Mononuclear cell (primary cell): ENCODE results near the gene AQP6. TPM values are rescaled to one million over a fixed set of nuclear protein-coding genes. Genes with fewer than 3 reads are reported as not detected.
"Not testable (repeated sequence)": the region's sequence is repeated elsewhere in the genome, so short reads cannot be mapped to it uniquely, and the experiment has no call there.

Source experiments
- H3K27me3 ChIP-seq: 2 replicates; pipeline ENCODE4 v1.6.0; 2011; ENCODE audit warnings: low read length, control low read depth; ENCODE audit not compliant: insufficient read depth
- H3K4me1 ChIP-seq: 2 replicates; pipeline ENCODE4 v1.5.1; 2011; ENCODE audit warnings: mild to moderate bottlenecking, low read length, control low read depth; ENCODE audit not compliant: insufficient read depth
- H3K4me3 ChIP-seq: 2 replicates; pipeline ENCODE4 v1.5.1; 2011; ENCODE audit warnings: mild to moderate bottlenecking, low read length, moderate library complexity
- H3K9me3 ChIP-seq: 2 replicates; pipeline ENCODE4 v1.5.1; 2011; ENCODE audit warnings: low read depth, mild to moderate bottlenecking, control low read depth, low read length
- total RNA-seq: library from RNA; depleted of rRNA; stranded (reverse); fragments of >200 nt; gene quantifications from one replicate; pipeline ENCODE4 v1.2.3, GENCODE V29; 2012

The AQP6 gene
- total RNA-seq, 1 donor, result not detected

DNA sequence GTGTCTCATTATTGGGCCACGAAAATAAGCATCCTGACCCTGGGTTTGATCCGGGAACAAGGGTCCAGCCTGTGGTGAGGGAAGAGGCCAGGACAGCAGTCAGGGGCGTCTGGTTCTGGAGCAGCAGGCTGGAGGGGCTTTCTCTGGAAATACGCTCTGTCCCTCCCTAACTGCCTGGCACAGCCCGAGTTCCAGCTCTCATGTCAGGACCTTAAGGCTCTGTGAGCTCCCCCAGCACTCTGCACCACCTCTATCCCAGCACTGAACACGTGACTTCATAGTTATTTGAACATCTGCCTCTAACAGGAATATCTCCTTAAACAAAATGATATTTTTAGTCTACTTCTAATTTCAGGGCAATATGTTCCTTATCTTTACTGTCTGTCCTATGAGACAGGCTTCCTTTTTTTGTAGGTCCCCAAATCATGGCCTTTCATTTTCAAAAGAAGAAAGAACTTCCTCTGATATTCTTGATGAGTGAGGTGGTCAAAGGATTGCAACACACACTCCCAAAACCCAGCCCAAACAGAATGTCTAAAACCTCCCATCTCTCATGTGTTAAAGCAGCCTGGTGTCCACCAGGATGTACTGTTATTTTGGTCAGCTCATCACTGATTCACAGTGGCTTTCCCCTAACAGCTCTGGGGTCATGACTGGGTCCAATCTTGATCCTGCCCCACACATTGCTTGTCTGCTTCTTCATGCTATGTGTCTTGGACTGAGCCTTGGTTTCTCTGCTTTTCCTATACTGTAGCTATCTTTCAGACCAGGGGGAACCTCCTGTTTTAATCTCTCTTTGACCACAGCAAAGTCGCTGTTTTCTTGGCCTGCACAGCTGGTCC is 9.7 kb downstream of the AQP6 start:
- no peak overlapping the region for H3K4me3 ChIP-seq
- no peaks in the 10 kb centered on the region for H3K9me3 ChIP-seq
- H3K27me3 ChIP-seq, result no peaks in the 10 kb centered on the region
- H3K4me1 ChIP-seq, result peaks cover 48% of the 10 kb centered on the region

GRCh38 chr12:49983892-49984291 is 11.1 kb downstream of the AQP6 start:
- Histone ChIP-seq H3K4me1 (peaks cover 62% of the 10 kb centered on the region), H3K27me3 (no peaks in the 10 kb centered on the region), H3K9me3 (no peaks in the 10 kb centered on the region), H3K4me3 (no peak overlapping the region)

DNA sequence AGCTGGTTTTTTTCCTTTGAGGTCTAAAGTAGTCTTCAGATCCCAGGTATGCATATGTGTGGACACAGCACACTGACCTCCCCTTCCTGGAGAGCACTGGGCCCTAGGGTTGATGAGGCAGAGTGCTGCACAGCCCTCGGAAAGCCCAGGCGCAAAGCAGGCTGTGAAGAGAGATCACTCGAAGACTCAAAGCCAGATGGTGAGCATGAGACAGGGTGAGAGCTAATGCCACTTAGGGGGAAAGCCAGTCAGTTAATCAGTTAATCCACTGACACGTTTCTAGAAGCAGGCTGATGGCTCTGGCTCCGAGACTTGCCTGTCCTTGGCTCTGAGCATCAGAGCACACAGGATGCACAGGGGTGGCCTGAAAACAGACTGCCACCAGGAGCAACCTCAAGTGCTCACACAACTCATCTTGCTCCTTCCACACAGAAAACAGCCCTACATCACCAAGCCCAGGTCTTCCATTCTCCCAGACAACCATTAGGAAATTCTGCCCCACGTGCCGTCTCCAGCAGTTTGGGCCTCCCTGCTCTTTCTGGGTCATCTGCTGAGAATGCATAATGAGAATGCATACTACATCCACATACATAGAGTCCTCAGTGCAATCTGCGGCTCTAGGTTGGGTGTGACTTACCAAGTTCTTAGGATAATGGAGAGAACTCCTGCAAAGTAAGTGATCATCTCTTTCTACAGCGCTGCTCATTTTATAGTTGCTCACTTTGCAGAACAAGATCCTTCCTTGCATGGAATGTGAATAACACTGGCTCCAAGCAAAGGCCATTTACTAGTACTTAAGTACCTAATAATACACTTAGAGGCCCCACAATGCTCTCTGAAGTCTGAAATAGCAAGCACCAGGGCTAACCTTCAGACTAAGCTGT is 12.0 kb downstream of the AQP6 start:
- no peak overlapping the region for H3K4me3 ChIP-seq
- no peaks in the 10 kb centered on the region for H3K27me3 ChIP-seq
- H3K9me3 ChIP-seq, result no peaks in the 10 kb centered on the region
- peaks cover 66% of the 10 kb centered on the region for H3K4me1 ChIP-seq

GRCh38 chr12:49985981-49986380 is 13.2 kb downstream of the AQP6 start:
- H3K4me3 ChIP-seq, result no peak overlapping the region
- H3K4me1 ChIP-seq, result peaks cover 75% of the 10 kb centered on the region
- H3K9me3 ChIP-seq, result no peaks in the 10 kb centered on the region
- H3K27me3 ChIP-seq, result no peaks in the 10 kb centered on the region

- peaks cover 76% of the 10 kb centered on the region for H3K4me1 ChIP-seq
- not testable (repeated sequence) for H3K27me3 ChIP-seq, H3K9me3 ChIP-seq, H3K4me3 ChIP-seq
Measured at GRCh38 chr12:49986476-49986875, 13.7 kb downstream of the AQP6 start.

DNA sequence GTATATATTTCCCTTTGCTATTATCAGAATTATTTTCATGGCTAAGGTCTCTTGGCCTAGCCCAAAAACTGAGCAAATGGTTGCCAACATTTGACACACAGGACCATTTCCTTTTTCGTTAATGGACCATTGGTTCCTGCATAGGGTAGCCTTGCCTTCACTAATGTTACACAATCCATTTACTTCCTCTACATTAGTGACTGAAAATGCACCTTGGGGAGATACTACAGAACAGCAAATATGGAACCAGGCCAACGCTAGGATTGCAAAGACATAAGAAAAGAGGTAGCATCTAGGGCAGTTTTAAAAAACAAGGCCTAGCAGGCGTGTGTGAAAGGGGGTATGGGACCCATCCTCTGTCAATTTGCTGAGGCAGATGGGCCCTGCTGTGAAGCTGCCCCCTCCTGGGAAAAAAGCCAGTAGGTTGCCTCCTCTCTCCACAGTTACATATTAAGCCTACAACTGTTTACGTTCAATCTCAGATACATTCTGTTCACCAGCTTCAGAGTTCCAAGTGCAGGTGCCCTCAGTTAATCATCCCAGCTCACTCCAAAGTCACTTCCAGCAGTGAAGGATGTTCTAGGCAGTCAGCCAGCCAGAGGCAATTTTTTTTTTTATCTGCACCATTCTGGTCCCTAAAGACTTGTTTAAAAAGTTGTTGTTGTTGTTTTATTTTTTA is 15.0 kb downstream of the AQP6 start:
- H3K27me3 ChIP-seq, result no peaks in the 10 kb centered on the region
- H3K9me3 ChIP-seq, result no peaks in the 10 kb centered on the region
- H3K4me3 ChIP-seq, result no peak overlapping the region
- peaks cover 64% of the 10 kb centered on the region for H3K4me1 ChIP-seq

DNA sequence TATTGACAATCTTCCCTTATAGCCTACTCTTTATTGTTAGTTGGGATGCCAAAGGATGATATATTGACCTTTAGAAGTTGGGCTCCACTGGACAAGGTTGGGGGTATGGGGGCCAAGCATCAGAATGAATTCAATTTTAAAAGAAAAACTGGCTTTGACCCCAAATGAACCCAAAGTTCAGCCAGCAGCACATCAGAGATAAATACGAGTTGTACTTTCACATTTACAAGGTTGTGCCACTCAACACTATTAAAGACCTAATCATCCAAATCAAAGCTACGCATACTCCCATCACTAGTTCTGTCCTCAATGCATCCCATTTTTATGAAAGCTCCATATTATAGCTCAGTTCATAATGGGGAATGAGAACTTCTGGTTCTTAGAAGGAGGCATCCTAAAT is 16.7 kb downstream of the AQP6 start:
- peaks cover 48% of the 10 kb centered on the region for H3K4me1 ChIP-seq
- H3K4me3 ChIP-seq, H3K27me3 ChIP-seq, H3K9me3 ChIP-seq: not testable (repeated sequence)

DNA sequence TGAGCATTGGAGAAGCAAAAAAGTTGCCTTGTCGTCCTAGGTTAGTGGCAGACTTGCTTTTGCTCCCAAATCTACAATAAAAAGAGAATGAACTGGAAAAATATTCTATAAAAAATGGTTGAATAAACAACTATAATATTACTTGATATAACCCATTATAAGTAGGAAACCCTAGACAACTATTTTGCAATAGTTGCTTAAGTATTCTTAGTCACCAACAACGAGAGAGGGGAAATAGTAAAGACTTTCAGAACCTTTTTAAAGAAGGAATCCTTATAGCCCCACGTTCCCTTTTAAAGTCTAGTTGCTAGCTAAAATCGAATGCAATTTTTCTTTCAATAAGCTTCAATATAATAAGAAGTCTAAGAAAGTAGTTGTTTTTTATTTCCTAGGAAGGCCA is 17.5 kb downstream of the AQP6 start:
- Histone ChIP-seq H3K9me3 (no peaks in the 10 kb centered on the region), H3K4me3 (no peak overlapping the region), H3K4me1 (peaks cover 44% of the 10 kb centered on the region), H3K27me3 (no peaks in the 10 kb centered on the region)

DNA sequence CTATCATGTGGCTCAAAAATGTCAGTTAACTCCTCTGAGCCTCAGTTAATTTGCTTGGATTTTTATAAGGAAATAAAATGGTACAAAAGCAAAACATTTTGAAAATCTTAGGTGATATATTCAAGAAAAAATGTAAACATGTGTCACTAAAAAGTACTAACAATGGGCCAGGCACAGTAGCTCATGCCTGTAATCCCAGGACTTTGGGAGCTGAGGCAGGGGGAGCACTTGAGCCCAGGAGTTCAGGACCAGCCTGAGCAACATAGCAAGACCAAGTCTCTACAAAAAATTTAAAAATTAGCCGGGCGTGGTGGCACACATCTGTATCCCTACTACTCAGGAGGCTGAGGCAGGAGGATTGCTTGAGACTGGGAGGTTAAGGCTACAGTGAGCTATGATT is 25.7 kb downstream of the AQP6 start:
- H3K9me3 ChIP-seq, result no peaks in the 10 kb centered on the region
- no peaks in the 10 kb centered on the region for H3K27me3 ChIP-seq
- H3K4me3 ChIP-seq, result no peak overlapping the region
- H3K4me1 ChIP-seq, result no peaks in the 10 kb centered on the region

DNA sequence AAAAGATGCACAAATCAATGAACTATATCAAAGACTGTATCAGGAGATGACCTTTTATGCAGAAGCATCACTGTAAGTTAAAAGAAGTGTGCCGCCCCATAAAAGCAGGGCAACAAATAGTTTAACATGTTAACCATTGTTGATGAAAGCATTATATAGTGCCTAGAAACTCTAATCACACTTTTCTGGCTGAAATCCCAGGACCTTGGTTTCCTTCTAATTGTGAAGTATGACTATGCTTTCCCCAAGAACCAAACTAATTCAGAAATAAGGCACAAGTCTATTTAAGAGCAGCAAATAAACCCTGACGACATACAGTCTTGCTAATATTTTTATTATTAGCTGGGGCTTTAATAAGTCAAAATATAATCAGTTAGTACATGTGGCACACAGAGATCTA is 30.8 kb downstream of the AQP6 start:
- no peaks in the 10 kb centered on the region for H3K27me3 ChIP-seq
- H3K9me3 ChIP-seq, result no peaks in the 10 kb centered on the region
- no peak overlapping the region for H3K4me3 ChIP-seq
- H3K4me1 ChIP-seq, result no peaks in the 10 kb centered on the region

DNA sequence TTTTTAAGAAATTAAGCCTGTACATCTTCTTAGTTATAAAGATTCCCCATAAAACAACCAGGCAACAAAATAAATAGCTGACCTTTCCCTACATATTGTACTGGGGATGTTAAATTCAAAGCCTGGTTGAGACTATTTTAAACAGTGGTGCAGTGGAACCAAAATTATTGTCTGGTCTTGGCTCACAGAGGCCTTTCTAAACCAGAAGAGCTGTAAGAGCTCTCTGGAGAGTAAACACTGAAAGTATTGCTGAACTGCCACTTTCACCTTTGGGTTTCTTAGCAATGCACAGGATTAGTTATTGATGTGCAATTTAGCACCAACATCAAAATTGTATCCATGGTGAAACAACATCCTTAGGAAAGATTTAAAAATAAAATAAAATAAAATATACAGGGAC is 31.9 kb downstream of the AQP6 start:
- no peaks in the 10 kb centered on the region for H3K27me3 ChIP-seq
- no peak overlapping the region for H3K4me3 ChIP-seq
- H3K4me1 ChIP-seq, result no peaks in the 10 kb centered on the region
- no peaks in the 10 kb centered on the region for H3K9me3 ChIP-seq

- no peak overlapping the region for H3K4me3 ChIP-seq
- H3K9me3 ChIP-seq, result no peaks in the 10 kb centered on the region
- no peaks in the 10 kb centered on the region for H3K4me1 ChIP-seq
- no peaks in the 10 kb centered on the region for H3K27me3 ChIP-seq
Measured at GRCh38 chr12:50005175-50005574, 32.4 kb downstream of the AQP6 start.

- no peaks in the 10 kb centered on the region for H3K4me1 ChIP-seq
- H3K9me3 ChIP-seq, result no peaks in the 10 kb centered on the region
- no peaks in the 10 kb centered on the region for H3K27me3 ChIP-seq
- no peak overlapping the region for H3K4me3 ChIP-seq
Measured at GRCh38 chr12:50006280-50006679, 33.5 kb downstream of the AQP6 start.

GRCh38 chr12:50006754-50007442 is 34.2 kb downstream of the AQP6 start:
- Histone ChIP-seq H3K27me3 (no peaks in the 10 kb centered on the region), H3K4me1 (no peaks in the 10 kb centered on the region), H3K9me3 (no peaks in the 10 kb centered on the region), H3K4me3 (no peak overlapping the region)
